Choroid plexus epithelial cell (primary cell): ENCODE measurements around the gene GABRB1.

Experiments
- DNase-seq: peaks from one replicate; pipeline ENCODE4 v3.0.0-alpha.2; 2010; ENCODE audit warnings: low read depth
- H3K4me3 ChIP-seq: 2 replicates; pipeline ENCODE4 v1.5.1; 2011; ENCODE audit warnings: low read depth, mild to moderate bottlenecking, control low read depth, low read length, moderate library complexity
- TF ChIP-seq, protein P1 (sequence below): conservative IDR thresholded peaks from 2 replicates; pipeline ENCODE4 v1.5.1; 2011; ENCODE audit warnings: low read depth, mild to moderate bottlenecking, control low read depth, inconsistent platforms, low read length, moderate library complexity

GABRB1 gene

GRCh38 chr4:47462799-47463234, 431.4 kb downstream of the GABRB1 start:
- peak; percentile 31 for DNase-seq
- TF ChIP-seq, protein P1, sequence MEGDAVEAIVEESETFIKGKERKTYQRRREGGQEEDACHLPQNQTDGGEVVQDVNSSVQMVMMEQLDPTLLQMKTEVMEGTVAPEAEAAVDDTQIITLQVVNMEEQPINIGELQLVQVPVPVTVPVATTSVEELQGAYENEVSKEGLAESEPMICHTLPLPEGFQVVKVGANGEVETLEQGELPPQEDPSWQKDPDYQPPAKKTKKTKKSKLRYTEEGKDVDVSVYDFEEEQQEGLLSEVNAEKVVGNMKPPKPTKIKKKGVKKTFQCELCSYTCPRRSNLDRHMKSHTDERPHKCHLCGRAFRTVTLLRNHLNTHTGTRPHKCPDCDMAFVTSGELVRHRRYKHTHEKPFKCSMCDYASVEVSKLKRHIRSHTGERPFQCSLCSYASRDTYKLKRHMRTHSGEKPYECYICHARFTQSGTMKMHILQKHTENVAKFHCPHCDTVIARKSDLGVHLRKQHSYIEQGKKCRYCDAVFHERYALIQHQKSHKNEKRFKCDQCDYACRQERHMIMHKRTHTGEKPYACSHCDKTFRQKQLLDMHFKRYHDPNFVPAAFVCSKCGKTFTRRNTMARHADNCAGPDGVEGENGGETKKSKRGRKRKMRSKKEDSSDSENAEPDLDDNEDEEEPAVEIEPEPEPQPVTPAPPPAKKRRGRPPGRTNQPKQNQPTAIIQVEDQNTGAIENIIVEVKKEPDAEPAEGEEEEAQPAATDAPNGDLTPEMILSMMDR, result no peak
- H3K4me3 ChIP-seq, result peak overlapping the region; percentile 91

- TF ChIP-seq, protein P1, result no peak
- H3K4me3 ChIP-seq, result peak within 1 kb of the TSS; percentile 91
- peak; percentile 98 for DNase-seq
Measured at GRCh38 chr4:47463235-47463956, 432.0 kb downstream of the GABRB1 start, which contains the start of gene COMMD8. COMMD8 (minus strand) TSS chr4:47463702; CDS start chr4:47463651, 51 bp downstream.

DNA sequence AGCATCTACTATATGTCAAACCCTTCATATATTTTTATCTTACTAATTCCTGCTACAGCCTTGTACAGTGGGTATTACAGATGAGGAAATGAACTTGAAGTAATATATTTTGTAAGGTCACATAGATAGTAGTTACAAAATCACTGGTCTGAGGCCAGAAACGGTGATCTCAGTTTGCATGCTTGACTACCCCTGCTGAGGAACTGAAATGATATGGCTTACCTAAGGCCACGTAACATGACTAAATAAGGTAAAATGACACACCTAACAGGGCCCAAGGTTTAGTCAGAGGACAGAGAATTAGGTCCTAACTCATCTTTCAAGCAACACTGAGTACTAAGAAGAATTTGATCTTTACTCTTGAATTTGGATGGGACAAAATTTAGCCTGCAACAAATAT, 433.6 kb downstream of the GABRB1 start:
- H3K4me3 ChIP-seq, result no peak overlapping the region
- no peak for DNase-seq
- TF ChIP-seq, protein P1, result no peak

GRCh38 chr4:47466056-47466785, 434.9 kb downstream of the GABRB1 start:
- TF ChIP-seq, protein P1, result no peak
- no peak for DNase-seq
- no peak overlapping the region for H3K4me3 ChIP-seq

GRCh38 chr4:47468706-47469365, 437.5 kb downstream of the GABRB1 start:
- no peak overlapping the region for H3K4me3 ChIP-seq
- TF ChIP-seq, protein P1, result no peak

GRCh38 chr4:47469951-47470350, 438.6 kb downstream of the GABRB1 start:
- no peak overlapping the region for H3K4me3 ChIP-seq
- TF ChIP-seq, protein P1, result no peak
- peak; percentile 76 for DNase-seq

More at GRCh38 chr4:47468706-47469365, 437.5 kb downstream of the GABRB1 start:
- DNase-seq, result peak; percentile 69
